DMS 273 (cell line): Measurements from ENCODE around the gene WASHC1.
"Not testable (repeated sequence)": the region's sequence is repeated elsewhere in the genome, so short reads cannot be mapped to it uniquely, and the experiment has no call there.

Experiments
- DNase-seq: peaks from one replicate; lab custom pipeline; 2025; ENCODE audit not compliant: unreplicated experiment; lab: John Stamatoyannopoulos, UW

Gene WASHC1, protein sequence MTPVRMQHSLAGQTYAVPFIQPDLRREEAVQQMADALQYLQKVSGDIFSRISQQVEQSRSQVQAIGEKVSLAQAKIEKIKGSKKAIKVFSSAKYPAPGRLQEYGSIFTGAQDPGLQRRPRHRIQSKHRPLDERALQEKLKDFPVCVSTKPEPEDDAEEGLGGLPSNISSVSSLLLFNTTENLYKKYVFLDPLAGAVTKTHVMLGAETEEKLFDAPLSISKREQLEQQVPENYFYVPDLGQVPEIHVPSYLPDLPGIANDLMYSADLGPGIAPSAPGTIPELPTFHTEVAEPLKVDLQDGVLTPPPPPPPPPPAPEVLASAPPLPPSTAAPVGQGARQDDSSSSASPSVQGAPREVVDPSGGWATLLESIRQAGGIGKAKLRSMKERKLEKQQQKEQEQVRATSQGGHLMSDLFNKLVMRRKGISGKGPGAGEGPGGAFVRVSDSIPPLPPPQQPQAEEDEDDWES

DNA sequence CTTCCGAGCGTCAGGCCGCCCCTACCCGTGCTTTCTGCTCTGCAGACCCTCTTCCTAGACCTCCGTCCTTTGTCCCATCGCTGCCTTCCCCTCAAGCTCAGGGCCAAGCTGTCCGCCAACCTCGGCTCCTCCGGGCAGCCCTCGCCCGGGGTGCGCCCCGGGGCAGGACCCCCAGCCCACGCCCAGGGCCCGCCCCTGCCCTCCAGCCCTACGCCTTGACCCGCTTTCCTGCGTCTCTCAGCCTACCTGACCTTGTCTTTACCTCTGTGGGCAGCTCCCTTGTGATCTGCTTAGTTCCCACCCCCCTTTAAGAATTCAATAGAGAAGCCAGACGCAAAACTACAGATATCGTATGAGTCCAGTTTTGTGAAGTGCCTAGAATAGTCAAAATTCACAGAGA, at the start of gene WASHC1:
Gene WASHC1, minus strand, starts transcription at position 101 of the 400 bp plus-strand sequence. CDS start 4,457 bp downstream, outside the sequence.
- DNase-seq, result not testable (repeated sequence)

DNA sequence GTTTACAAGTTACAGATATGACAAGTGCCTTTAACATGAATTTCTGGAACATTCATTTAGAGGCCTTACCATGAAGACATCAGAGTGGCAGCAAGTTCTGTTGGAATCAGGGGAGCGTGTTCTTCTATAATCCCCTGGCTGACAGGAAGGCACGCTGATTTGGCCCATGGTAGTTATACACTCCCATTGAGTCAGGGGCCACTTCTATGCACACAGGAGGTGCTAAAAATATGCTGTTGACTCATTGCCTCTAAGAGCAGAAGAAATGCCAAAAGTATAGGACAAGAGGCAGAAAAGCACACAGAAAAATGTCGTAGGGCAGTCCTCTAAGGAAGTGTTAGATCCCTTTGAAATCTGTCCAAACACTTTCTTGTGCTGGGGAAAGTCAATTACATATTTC, 49.1 kb upstream of the WASHC1 start:
- not testable (repeated sequence) for DNase-seq

- not testable (repeated sequence) for DNase-seq
These were observed 47.1 kb upstream of the WASHC1 start for GRCh38 chr9:76389-76788.

- DNase-seq, result not testable (repeated sequence)
These were observed 44.8 kb upstream of the WASHC1 start for GRCh38 chr9:73900-74525.

GRCh38 chr9:73076-73899, 44.0 kb upstream of the WASHC1 start:
- peak; percentile 51 for DNase-seq

DNA sequence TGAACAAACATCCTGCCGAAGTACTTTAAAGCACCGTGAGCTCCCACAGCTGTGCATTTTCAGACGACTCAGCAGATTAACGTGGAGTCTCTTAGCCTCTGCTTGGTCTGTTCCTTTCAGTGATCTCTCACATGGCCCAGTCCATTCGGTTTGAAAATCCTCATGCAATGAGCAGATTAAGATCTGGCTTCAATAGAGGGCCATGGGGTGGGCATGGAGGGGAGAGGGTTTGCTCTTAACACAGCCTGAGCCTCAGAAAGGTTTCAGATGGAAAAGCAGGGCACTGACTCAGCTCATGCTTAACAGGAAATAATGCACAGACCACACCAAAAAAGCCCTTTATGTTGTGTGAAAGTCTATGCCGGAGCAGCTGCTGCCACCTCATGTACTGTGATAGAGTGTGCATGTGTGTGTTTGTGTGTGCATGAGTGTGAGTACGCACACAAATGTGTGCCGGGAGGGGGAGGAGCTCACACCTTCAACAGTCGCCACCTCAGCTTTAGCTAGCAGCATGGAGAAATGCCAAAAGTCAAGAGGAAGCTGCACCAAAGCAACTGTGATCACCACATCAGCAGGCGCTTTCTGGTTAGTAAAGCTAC, 33.9 kb upstream of the WASHC1 start:
- DNase-seq, result not testable (repeated sequence)

- not testable (repeated sequence) for DNase-seq
These were observed 23.4 kb upstream of the WASHC1 start for GRCh38 chr9:52678-53077.

- not testable (repeated sequence) for DNase-seq
These were observed 19.1 kb upstream of the WASHC1 start for GRCh38 chr9:48190-48842.

DNA sequence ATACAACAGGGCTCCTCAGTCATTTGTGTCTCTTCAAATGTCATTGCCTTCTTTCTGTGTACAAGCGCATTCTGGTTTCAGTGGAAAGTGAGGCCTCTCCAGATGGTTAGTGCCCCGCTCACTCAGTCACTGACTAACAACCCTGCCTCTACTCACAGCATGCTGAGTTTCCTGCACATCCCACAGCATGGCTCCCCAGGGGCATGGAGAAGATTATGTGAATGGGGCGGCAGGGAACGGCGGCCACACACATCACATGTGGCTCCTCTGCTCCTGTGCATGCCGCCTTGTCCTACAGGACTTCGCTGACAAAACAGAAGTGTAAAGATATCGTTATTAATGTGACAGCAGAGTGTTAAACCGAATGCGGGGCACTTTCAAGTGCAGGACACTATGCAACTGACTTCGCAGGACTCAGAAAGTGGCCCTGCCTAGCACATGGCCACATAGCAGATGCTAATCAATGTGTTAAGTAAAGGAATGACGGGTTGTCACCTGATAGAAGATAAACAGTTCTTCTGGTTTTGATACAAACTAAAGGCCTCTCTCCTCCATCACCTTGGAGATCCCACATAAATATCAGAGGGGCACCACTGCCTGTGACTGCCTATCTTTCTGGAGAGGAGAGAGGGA, 17.5 kb upstream of the WASHC1 start:
- not testable (repeated sequence) for DNase-seq

DNA sequence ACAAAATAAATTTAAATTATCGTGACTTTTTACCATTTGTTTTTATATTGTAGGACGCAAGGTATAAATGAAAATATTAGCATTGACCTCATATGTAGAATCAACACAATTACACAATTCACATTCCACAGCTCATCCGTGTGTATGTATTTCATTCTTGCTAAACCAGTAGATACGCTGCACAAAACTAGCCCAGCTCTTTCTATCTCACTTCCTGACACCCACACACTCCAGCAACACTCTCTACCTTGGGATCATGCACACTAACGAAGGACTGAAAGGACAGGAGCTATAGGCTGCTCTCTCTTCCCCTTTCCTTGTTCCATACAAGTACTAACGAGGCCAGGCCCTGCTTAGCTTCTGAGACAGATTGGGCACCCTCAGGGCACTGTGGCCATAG, 16.9 kb upstream of the WASHC1 start:
- not testable (repeated sequence) for DNase-seq

- not testable (repeated sequence) for DNase-seq
These were observed 16.1 kb upstream of the WASHC1 start for GRCh38 chr9:45180-45878.

DNA sequence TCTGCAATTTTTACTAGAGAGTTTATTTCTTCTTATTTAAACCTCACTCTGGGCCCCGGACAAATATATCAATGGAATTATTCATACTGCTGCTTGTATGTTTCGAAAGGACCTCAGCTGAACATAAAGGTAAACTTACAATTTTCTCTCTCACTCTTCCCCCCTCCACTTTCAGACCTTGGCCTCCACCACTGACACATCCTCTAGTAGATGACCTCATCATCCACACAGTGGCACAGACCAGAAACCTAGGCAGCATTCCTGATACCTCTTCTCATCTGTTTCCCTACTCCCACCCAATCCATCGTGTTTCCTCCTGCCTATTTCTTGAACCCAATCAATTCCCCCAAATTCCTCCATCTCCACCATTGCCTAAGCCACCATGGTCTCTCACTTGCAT, 15.2 kb upstream of the WASHC1 start:
- not testable (repeated sequence) for DNase-seq

DNA sequence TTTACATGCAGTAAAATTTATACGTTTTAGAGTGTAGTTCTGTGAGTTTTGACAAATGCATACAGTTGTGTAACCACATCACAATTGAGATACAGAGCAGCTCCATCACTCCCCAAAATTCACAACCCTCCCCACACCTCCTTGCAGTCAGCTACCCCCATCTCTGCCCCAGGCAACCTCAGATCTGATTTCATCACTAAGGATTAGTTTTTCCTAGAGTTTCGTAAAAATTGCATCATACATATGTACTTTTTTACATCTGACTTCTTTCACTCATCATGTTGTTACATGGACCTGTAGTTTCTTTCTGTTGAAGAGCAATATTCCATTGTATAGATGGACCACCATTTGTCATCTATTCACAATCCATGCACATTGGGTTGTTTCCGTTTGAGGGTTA, 14.4 kb upstream of the WASHC1 start:
- not testable (repeated sequence) for DNase-seq

- DNase-seq, result not testable (repeated sequence)
These were observed 13.9 kb upstream of the WASHC1 start for GRCh38 chr9:43116-43515.

GRCh38 chr9:41819-42218, 12.6 kb upstream of the WASHC1 start:
- not testable (repeated sequence) for DNase-seq

- DNase-seq, result not testable (repeated sequence)
These were observed 12.0 kb upstream of the WASHC1 start for GRCh38 chr9:41261-41676.

DNA sequence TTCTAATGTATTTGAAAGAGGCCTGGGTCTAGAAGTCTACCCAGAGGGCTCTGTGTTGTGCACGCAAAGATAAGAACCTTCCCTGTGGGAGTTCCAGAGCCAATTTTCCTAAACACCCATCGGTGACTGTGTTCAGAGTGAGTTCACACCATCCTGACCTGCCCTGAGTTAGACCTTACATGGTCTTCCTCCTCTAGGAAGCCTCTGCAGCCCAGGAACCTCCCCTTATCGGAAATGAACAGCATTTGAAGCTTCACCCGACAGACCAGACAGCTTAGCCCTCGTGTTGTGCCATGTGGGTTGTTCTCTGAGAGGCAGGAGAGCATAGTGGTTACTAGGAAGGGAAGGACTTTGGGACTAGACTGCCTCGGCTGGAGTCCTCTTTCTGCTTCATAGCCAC, 3.1 kb upstream of the WASHC1 start:
- DNase-seq, result not testable (repeated sequence)

DNA sequence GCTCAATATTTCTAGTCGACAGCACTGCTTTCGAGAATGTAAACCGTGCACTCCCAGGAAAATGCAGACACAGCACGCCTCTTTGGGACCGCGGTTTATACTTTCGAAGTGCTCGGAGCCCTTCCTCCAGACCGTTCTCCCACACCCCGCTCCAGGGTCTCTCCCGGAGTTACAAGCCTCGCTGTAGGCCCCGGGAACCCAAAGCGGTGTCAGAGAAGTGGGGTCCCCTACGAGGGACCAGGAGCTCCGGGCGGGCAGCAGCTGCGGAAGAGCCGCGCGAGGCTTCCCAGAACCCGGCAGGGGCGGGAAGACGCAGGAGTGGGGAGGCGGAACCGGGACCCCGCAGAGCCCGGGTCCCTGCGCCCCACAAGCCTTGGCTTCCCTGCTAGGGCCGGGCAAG, 481 bp downstream of the WASHC1 start:
- DNase-seq, result not testable (repeated sequence)

DNA sequence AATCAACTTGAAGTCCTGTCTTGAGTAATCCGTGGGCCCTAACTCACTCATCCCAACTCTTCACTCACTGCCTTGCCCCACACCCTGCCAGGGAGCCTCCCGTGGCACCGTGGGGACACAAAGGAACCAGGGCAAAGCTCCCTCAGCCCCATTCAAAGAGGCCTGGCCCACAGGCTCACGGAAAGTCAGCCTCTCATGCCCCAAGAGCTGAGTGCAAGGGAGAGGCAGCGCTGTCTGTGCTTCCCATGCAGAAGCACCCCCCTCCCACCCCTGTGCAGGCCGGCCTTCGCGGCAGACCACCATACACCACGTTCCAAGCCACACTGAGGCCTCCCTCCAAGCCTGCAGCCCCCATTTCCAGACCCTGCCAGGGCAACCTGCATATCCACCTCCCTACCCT, 7.6 kb downstream of the WASHC1 start:
- not testable (repeated sequence) for DNase-seq
